ENCODE measurements around the gene ATXN7L2.

ATXN7L2 gene

DNA sequence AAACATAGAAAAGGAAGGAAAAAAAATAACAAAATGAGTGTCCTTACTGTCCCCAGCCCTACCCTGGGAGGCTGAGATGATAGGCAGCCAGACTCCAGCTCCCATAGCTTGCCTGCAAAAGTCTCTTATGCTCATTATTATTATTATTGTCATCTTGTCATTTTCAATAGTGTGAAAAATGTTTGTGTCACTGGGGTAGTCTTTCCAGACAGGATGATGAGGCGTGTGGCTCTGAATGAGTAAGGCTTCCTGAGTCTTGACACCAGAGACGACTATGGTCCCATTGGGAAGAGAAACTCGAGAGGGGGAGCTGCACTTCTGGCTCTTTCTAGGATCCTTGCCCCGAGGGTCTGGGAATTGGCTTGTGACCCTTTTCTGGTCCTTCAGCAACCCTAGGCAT is 9.1 kb downstream of the ATXN7L2 start:
- DNase-seq, result no peak
- in situ Hi-C loops (cut with HindIII; ENCODE audit: low pct_ligation_motif_present, low pct_unique_long_range_greater_than_20kb, low sequenced_read_pairs), result no loop called here

DNA sequence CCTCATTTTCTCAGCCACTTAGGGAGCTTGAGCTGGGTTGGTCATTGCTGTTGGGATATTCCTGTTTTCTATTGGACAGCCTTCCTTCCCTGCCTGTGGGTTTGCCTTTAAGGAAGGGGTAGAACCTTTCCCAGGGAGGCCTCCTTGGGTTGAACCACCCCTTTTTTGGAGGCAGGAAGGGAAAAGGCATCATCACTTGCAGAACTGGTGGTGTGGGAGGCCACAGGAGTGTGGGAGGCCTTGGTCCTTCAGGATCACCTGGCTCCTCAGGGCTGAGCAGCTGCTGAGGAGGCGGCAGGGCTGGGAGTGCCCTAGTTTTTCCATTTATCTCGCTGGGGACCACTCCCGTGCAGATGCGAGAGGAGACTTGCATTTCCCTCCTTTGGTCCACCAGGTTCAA is 9.5 kb downstream of the ATXN7L2 start:
- in situ Hi-C loops (cut with HindIII; ENCODE audit: low pct_ligation_motif_present, low pct_unique_long_range_greater_than_20kb, low sequenced_read_pairs), result no loop called here
- no peak for DNase-seq

DNA sequence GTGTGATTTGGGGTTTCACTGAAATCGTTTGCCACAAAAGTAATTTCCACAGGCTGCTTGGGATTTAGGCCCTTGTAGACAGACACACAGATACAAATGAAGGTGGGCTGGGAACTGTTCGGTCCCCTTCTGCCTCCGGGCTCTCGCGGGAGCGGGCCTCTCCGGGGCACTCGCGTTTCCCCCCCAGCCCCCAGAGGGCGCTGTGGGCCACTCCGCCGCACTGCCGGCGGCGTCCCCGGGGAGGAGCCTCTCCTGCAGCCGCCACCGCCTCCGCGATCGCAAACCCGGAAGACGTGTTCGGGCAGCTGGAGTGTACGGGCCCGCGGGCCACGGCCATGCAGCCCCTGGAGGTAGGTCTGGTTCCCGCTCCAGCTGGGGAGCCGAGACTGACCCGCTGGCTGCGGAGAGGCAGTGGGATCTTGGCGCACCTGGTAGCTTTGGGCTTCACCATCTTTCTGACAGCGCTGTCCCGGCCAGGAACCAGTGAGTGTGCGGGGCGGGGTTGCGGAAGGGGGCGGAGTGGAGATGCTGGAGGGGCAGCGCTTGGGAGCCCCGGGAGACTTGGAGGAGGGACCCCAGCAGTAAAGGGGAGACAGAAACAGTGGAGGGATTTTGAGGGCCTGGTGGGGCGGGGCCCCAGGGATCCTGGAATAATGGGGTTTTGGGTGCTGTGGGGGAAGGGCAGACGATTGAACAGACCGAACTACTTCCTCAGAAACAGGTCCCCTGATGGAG is 10.3 kb downstream of the ATXN7L2 start, which contains the start of gene CYB561D1:
CYB561D1 (plus strand) TSS at position 290 of the 735 bp plus-strand sequence; CDS start at position 336, 46 bp downstream.
- in situ Hi-C loops (cut with HindIII; ENCODE audit: low pct_ligation_motif_present, low pct_unique_long_range_greater_than_20kb, low sequenced_read_pairs), result no loop called here
- DNase-seq, result peak; percentile 84

DNA sequence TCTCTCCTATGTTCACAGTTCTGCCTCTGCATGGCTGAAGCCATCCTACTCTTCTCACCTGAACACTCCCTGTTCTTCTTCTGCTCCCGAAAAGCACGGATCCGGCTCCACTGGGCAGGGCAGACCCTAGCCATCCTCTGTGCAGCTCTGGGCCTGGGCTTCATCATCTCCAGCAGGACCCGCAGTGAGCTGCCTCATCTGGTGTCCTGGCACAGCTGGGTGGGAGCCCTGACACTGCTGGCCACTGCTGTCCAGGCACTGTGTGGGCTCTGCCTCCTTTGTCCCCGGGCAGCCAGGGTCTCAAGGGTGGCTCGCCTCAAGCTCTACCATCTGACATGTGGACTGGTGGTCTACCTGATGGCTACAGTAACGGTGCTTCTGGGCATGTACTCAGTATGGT is 12.0 kb downstream of the ATXN7L2 start:
- in situ Hi-C loops (cut with HindIII; ENCODE audit: low pct_ligation_motif_present, low pct_unique_long_range_greater_than_20kb, low sequenced_read_pairs), result no loop called here
- no peak for DNase-seq

DNA sequence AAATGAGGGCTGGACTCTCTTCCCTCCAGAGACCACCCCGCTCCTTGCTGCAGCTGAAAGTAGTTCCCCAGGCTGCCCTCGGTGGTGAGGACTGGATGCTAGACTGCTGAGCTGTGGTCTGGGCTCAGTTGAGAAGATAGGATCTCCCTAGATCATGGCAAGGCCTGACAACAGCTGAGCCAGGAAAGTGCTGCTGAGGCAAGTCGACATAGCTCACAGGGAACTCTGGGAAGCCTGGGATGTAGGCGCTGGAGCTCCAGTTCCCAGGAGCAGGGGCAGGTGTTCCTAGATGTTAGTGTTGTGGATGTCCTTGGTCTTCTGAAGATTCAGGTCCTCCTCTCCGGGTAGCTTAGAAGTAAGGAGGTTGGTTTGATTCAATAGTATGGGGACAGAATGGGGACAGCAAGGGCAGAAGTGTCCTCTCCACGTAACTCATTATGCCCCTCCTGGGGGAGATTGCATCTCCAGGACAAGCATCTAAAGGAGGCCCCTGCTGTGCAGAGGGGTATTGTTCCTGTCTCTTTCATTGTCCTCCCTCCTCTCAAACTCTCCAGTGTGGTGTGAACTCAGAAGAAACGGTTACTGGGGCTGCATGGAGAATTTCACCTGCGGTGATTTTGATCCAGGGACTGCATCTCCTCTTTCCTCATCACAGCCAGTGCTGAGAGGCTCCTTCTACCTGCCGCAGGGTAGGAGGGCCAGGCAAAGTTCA is 13.9 kb downstream of the ATXN7L2 start:
- in situ Hi-C loops (cut with HindIII; ENCODE audit: low pct_ligation_motif_present, low pct_unique_long_range_greater_than_20kb, low sequenced_read_pairs), result no loop called here
- no peak for DNase-seq

DNA sequence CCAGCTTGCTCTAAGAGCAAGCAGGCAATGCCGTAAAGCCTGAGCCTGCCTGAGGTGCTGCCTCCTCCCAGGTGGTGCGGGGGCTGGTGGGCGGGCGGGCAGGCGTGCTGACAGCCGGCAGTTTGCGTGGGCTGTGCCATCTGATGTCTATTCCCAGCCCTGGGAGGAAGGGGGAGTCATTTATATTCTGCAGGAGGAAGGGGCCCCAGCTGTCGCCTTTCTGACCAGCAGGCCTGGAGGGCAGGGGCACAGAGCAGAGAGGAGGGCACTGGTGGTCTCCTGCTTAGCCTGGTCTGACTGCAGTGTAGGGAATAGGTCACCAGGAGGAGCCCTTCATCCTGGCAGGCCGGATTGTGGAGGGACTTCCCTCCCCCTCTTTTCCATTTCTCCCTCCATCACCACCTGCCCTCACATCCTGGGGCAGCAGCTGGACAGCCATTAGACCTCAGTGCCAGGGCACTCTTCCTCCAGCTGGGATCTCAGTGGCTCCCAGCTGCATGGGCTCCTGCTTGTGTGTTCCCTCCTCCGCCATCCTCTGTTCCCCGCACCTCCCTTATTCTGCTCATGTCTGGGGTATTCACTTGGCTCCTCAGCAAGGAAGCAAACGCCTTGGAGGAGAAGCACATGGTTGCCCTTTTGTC is 14.6 kb downstream of the ATXN7L2 start:
- DNase-seq, result peak; percentile 41
- in situ Hi-C loops (cut with HindIII; ENCODE audit: low pct_ligation_motif_present, low pct_unique_long_range_greater_than_20kb, low sequenced_read_pairs), result no loop called here

DNA sequence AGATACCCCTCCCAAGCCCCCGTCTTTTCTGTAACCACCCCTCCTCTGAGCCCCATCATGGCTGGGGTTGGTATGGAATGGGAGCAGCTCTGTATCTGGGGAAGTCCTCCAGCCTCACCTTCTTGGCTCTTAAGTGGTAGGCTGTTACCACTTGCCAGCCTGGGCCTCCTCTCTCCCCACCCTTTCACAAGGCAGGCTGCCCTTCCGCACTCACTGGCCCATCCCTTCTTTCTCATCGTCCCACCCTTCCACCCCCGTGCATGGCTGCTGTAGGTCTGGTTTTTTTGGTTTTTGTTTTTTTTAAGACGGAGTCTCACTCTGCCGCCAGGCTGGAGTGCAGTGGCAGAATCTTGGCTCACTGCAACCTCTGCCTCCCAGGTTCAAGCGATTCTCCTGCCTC is 15.4 kb downstream of the ATXN7L2 start:
- in situ Hi-C loops (cut with HindIII; ENCODE audit: low pct_ligation_motif_present, low pct_unique_long_range_greater_than_20kb, low sequenced_read_pairs), result no loop called here
- DNase-seq, result no peak

DNA sequence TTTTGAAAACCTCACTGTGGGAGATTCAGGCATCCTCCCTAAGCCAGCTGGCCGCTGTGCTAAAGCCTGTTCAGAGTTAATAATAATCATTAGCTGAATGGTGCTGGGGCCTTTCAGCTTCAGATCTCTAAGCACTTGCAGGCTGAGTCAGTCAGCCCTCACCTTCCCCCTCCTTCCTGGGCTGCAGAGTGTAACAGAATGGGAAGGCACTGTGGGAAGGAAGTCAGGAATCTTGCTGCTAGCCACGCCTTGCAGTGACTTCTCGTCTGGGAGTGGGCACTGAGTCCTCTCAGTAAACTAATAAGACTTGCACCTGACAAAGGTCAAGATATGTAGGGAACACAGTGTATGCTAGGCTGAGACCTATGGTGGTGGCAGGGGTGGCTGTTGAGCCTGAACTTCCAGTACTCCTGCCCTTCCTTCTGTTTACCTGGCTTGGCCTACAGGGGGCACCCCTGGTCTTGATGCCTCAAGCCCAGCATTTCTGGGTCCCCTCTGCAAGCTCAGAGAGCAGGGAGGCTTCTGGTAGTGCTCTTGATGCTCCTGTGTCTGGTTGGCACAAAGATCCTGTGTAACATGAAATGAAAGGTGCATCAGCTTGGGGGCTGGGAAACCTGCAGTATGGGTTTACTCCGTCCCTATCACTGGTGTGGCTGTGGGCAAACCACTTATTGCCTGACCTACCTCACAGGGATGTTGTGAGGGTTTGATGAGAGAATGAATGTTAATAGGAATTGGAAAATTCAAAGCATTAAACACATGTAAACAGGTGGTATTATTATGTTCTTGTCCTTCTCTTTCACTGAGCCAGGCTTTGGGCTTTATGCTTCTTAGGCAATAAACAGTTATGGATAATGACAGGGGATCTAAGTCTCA is 16.2 kb downstream of the ATXN7L2 start:
- in situ Hi-C loops (cut with HindIII; ENCODE audit: low pct_ligation_motif_present, low pct_unique_long_range_greater_than_20kb, low sequenced_read_pairs), result no loop called here
- DNase-seq, result peak; percentile 78

DNA sequence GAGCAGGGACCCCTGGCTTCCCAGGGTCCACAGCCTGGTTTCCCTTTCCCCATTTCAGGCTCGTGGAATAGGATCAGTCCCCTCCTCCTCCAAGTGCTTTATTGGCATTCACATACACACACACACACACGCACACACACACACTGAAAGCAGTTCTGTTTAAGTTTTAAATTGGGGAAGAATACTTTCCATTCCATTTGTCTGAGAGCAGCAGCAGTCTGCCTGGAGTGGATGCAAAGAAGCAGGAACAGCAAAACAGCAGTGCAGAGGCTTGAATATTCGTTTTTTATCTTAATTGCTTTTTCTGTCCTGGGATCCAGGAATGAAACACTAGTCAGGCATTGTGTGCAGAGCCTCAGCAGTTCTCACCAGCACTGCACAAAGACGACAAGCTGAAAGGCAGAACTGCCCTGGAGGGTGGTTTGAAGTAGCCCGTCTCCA is 17.3 kb downstream of the ATXN7L2 start:
- DNase-seq, result no peak
- in situ Hi-C loops (cut with HindIII; ENCODE audit: low pct_ligation_motif_present, low pct_unique_long_range_greater_than_20kb, low sequenced_read_pairs), result no loop called here

DNA sequence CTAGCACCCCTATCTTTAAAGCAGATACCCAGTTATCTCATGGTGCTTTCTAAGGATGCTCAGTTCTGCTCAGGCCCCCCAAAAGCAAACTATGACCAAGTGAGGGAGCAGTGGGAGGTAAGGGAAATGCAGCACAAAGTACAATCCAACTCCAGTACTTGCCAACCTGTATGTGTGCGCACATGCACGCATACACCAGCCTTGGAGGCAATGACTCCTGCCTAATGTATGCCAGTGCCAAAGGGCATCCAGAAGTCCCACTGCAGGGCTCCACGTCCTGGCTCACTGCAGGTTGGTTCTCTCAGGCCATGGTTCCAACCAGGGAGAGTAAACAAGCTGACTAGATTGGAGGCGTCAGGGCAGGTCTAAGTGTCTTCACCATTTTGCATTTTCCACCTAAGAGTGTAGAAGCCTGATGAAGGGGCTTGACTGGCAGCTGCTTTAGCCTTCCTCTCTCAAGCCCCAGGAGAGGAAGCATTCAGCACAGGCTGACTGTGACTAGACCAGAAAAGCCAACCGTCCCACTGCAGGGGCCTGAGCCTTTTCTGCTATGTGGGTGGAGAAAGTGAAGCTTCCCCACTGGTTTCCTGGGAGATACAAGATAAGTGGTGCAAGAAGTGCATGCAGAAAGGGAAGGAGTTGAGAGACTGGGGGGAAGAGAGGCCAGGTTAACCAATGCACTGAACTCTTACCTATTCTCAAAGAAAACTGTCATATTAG is 18.1 kb downstream of the ATXN7L2 start:
- no peak for DNase-seq
- in situ Hi-C loops (cut with HindIII; ENCODE audit: low pct_ligation_motif_present, low pct_unique_long_range_greater_than_20kb, low sequenced_read_pairs), result no loop called here

DNA sequence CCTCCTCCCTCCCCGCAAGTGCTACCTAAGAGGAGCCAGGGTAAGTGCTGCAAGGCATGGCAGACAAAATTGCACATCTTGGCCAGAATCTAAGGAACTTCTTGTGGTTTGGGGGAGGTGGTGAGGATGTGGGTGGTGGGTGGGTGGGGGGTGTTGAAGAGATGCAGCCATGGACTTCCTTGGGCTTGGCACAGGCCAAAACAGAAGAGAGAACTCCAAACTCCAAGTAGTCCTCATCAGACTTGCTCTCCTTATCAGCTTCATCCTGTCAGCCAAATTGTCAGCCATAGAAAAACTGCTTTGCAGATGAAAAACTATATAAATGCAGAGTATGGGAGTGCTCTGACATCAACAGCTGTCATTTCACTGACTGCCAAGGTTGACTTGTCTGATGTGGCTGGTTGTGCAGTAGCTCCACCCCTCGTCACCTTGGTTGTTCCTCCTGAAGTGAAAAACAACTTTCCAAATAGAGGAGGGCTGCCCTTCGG is 18.7 kb downstream of the ATXN7L2 start:
- in situ Hi-C loops (cut with HindIII; ENCODE audit: low pct_ligation_motif_present, low pct_unique_long_range_greater_than_20kb, low sequenced_read_pairs), result no loop called here
- no peak for DNase-seq

DNA sequence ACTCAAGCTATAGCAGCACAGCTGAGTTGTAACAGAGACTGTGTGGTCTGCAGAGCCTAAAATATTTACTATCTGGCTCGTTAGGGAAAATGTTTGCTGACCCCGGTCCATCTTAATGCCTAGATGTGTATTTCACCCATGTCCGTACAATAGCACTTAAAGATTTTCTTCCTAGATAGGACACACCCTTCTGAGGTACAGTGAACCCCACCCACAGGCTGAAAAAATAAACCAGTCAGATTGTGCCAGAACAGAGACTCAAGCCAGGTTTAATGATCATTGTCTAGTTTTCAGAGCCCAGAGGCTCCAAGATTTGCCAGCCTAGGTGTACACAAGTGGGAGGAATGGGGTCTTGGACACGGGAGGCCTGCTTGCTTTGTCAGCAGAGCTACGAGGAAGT is 20.2 kb downstream of the ATXN7L2 start:
- in situ Hi-C loops (cut with HindIII; ENCODE audit: low pct_ligation_motif_present, low pct_unique_long_range_greater_than_20kb, low sequenced_read_pairs), result no loop called here
- no peak for DNase-seq

DNA sequence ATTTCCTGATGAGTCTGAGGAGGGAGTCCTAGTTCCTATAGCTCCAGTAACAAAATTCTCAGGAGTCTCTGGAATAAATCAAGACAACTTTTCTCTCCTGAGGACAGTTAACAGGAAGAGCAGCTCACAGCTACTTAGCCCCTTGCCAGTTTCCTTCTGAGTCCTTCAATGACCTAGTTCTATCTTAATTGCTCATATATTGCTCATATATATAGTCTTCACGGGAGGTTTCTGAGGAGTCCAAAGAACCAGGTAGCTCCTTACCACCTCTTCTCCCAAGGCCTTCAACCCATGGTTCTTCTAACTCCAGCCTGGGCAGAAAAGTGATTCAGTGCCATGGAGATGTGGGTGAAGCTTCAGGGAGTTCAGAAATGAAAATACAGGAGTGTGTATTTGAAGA is 21.3 kb downstream of the ATXN7L2 start:
- in situ Hi-C loops (cut with HindIII; ENCODE audit: low pct_ligation_motif_present, low pct_unique_long_range_greater_than_20kb, low sequenced_read_pairs), result no loop called here
- no peak for DNase-seq

DNA sequence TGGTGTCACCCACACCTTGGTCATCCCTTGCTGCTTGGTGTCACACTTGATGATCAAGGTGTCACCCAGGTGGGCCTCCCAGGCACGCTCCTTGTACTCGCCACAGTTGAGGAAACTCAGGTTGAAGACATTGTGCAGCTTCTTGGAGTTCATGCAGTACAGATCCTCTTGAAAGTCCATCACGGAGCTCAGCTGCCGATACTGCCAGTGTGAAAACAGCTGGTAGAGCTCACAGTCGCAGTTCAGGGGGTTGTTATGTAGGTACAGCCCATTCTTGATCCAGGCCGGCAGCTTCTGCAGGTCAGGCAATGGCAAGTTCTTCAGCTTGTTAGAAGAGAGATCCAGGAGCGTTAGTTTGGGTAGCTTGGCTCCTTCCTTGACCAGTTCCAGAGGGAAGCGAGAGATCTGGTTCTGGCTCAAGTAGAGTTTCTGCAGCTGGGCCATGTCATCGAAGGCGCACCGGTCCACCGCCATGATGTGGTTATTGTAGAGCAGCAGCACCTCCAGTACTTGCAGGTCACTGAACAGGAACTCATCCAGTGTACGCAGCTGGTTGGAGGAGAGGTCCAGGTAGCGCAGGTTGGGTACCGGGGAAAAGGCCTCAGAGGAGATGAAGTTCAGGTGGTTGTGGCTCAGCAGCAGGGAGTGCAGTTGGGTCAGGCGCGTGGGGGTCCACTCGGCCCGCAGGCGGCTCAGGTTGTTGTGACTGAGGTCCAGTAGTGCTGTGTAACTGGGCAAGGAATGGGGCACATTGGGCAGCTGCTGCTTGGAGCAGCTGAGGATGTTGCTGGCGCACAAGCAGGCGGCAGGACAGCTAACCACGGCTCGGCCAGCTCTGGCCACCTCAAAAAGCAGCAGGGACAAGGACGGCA is 24.5 kb downstream of the ATXN7L2 start:
- in situ Hi-C loops (cut with HindIII; ENCODE audit: low pct_ligation_motif_present, low pct_unique_long_range_greater_than_20kb, low sequenced_read_pairs), result no loop called here
- no peak for DNase-seq

DNA sequence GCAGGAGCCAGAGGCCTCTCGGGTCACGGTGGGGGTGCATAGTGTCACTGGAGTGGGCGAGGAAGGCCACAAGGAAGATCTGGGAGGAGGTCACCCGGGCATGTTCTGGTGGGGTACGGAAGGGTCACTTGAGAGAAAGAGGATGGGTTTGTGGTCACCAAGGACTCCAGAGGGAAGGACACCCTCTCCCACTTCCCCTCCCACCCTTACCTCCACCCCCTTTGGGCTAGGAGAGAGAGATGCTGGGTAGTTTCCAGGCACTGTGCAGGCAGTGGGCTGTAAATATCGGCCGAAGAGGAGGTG is 25.1 kb downstream of the ATXN7L2 start:
- in situ Hi-C loops (cut with HindIII; ENCODE audit: low pct_ligation_motif_present, low pct_unique_long_range_greater_than_20kb, low sequenced_read_pairs), result no loop called here

DNA sequence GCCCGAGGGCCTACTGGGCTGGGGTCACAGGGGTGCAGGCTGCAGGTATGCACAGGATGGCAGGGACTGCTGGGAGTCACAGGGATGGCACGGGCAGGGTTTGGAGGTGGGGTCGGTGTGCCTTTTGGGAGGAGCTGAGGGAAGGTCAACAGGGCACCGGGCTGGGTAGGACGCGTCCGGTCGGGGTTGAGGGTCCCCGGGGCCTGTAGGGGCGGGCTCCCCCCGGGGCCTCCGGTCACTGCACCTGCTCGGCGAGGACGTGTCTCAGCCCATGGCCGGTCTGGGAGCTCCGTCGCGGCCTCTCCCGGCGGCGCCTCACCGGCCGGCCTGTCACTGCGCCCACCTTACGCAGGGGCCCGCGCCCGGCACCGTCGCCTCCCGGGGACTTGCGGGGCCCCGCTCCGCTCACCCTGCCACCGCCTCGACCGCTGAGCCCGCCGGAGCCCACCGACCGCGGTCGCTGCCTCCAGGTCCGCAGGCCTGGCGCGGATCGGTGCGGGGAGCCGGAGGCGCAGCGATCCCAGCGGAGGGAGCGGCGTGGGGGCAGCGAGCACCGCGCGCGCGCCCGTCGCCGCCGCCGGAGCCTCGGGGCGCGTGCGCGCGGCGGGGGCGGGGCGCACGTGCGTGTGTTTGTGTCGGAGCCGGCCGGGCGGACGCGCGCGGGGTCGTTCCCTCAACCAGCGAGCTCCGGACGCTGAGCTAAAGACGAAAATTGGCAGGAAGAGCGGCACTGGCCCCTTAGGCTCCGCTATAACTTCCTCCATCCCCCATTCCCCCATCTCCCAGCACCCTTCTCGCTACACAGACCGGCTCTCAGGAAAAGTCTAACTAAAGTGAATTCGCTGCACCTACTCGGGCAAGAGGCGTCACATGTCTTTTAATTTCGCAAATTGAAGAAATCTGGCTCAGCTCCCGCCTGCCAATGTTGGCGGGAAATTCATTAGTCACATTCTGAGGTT is 25.8 kb downstream of the ATXN7L2 start, which contains the start of gene AMIGO1:
AMIGO1 (minus strand) TSS at position 552 of the 959 bp plus-strand sequence. CDS start 815 bp downstream, outside the sequence.
- DNase-seq, result peak; percentile 33
- in situ Hi-C loops (cut with HindIII; ENCODE audit: low pct_ligation_motif_present, low pct_unique_long_range_greater_than_20kb, low sequenced_read_pairs), result no loop called here

More for the DNA sequence above, 25.1 kb downstream of the ATXN7L2 start:
- DNase-seq, result no peak
